HG02588 (cell line): ENCODE results near the gene PRR5L.

Source experiments
- ATAC-seq: cut with Tn5 transposase; IDR thresholded peaks from one replicate; pipeline ENCODE4 v1.9.1; 2021; ENCODE audit warnings: mild to moderate bottlenecking, moderate library complexity; ENCODE audit not compliant: unreplicated experiment

Gene PRR5L

GRCh38 chr11:36376009-36376887, 80.2 kb downstream of the PRR5L start:
- no peak for ATAC-seq

GRCh38 chr11:36376888-36377758, 81.0 kb downstream of the PRR5L start:
- ATAC-seq, result no peak

GRCh38 chr11:36377759-36378564, 81.9 kb downstream of the PRR5L start:
- no peak for ATAC-seq

GRCh38 chr11:36379653-36380052, 83.6 kb downstream of the PRR5L start:
- ATAC-seq, result no peak

- ATAC-seq, result no peak
These were observed 84.4 kb downstream of the PRR5L start for GRCh38 chr11:36380296-36381014.

- ATAC-seq, result no peak
These were observed 84.9 kb downstream of the PRR5L start for GRCh38 chr11:36381015-36381360.

- ATAC-seq, result no peak
These were observed 87.1 kb downstream of the PRR5L start for GRCh38 chr11:36383195-36383594.

- no peak for ATAC-seq
These were observed 89.3 kb downstream of the PRR5L start for GRCh38 chr11:36385121-36385970.

GRCh38 chr11:36386411-36386810, 90.3 kb downstream of the PRR5L start:
- ATAC-seq, result no peak

GRCh38 chr11:36388071-36388470, 92.0 kb downstream of the PRR5L start:
- no peak for ATAC-seq

- ATAC-seq, result no peak
These were observed 92.9 kb downstream of the PRR5L start for GRCh38 chr11:36388951-36389350.

- ATAC-seq, result peak; percentile 51
These were observed 93.7 kb downstream of the PRR5L start for GRCh38 chr11:36389811-36390210.

- ATAC-seq, result no peak
These were observed 94.9 kb downstream of the PRR5L start for GRCh38 chr11:36390963-36391471.

- ATAC-seq, result no peak
These were observed 96.1 kb downstream of the PRR5L start for GRCh38 chr11:36392196-36392595.

GRCh38 chr11:36394056-36394455, 98.0 kb downstream of the PRR5L start:
- ATAC-seq, result no peak

GRCh38 chr11:36394926-36395325, 98.8 kb downstream of the PRR5L start:
- ATAC-seq, result no peak

- no peak for ATAC-seq
These were observed 100.1 kb downstream of the PRR5L start for GRCh38 chr11:36395978-36396736.

GRCh38 chr11:36398231-36398953, 102.3 kb downstream of the PRR5L start:
- no peak for ATAC-seq
